GM12878 (cell line): ENCODE measurements around the gene HMGN3. TPM values are rescaled to one million over a fixed set of nuclear protein-coding genes. Genes with fewer than 3 reads are reported as not detected.

Experiments used
- ATAC-seq: fragments of 200-7000 bp; cut with Tn5 transposase; 3 replicates; pipeline ENCODE4 v1.9.1; 2020; ENCODE audit warnings: mild to moderate bottlenecking, moderate library complexity
- BruUV-seq: library from RNA; stranded (reverse); fragments of 400-500 nt; replicated peaks from 2 replicates; lab custom pipeline; 2021; lab: Mats Ljungman, UMichigan
- CTCF ChIA-PET: fragments of 300-600 bp; sonication (Branson Sonifier 250); formaldehyde crosslinking; extraction: SDS; loops from one replicate; lab custom pipeline; 2021; ENCODE audit warnings: inconsistent platforms; lab: Yijun Ruan, JAX
- POLR2A ChIA-PET: fragments of 350-600 bp; formaldehyde crosslinking; extraction: SDS; loops from one replicate; lab custom pipeline; 2021; ENCODE audit warnings: inconsistent platforms; lab: Charles Lee
- RAD21 ChIA-PET: fragments of 300-600 bp; sonication (Branson Sonifier 250); formaldehyde crosslinking; loops from one replicate; lab custom pipeline; 2023; ENCODE audit warnings: antibody characterized with exemption; ENCODE audit not compliant: unreplicated experiment; lab: Charles Lee
- SMC1A ChIA-PET: fragments of 300-600 bp; sonication (Branson Sonifier 250); formaldehyde crosslinking; loops from one replicate; lab custom pipeline; 2023; ENCODE audit not compliant: unreplicated experiment, uncharacterized antibody; lab: Charles Lee
- DNase-seq: peaks from one replicate; pipeline ENCODE4 v3.0.0-alpha.2; 2011; ENCODE audit warnings: low read depth, low spot score
- FAIRE-seq: peaks from 3 replicates; lab custom pipeline; 2011; peaks lifted over from hg19 to GRCh38; lab: Jason Lieb, UNC
- H2AFZ ChIP-seq: 2 replicates; pipeline ENCODE4 v1.6.0; 2011; ENCODE audit warnings: low read depth, low read length, control low read depth; ENCODE audit not compliant: control insufficient read depth
- H3K27ac ChIP-seq: 2 replicates; pipeline ENCODE4 v1.5.1; 2011; ENCODE audit warnings: control low read depth; ENCODE audit not compliant: control insufficient read depth, insufficient read depth
- H3K27me3 ChIP-seq, 2 experiments: replicated peaks in 1 of 2; 2 replicates each; pipeline versions ENCODE4 v1.6.0 to v1.6.1; 2011; ENCODE audit warnings: low read length in 1 of 2; ENCODE audit not compliant: control insufficient read depth in 2 of 2, insufficient read depth in 2 of 2
- H3K36me3 ChIP-seq, 2 experiments: 2 replicates each; pipeline ENCODE4 v1.5.1; 2011; ENCODE audit warnings: low read length in 1 of 2; ENCODE audit not compliant: control insufficient read depth in 2 of 2, insufficient read depth in 2 of 2
- H3K4me1 ChIP-seq: 2 replicates; pipeline ENCODE4 v1.6.1; 2011; ENCODE audit warnings: mild to moderate bottlenecking, low read length, moderate library complexity, mixed read lengths; ENCODE audit not compliant: control insufficient read depth, insufficient read depth
- H3K4me2 ChIP-seq: 2 replicates; pipeline ENCODE4 v1.6.0; 2011; ENCODE audit warnings: control low read depth; ENCODE audit not compliant: control insufficient read depth, insufficient read depth
- H3K4me3 ChIP-seq: fragments of 200-600 bp; sonication (generic); 2 replicates; pipeline ENCODE4 v1.5.1; 2016
- H3K79me2 ChIP-seq: 2 replicates; pipeline ENCODE4 v1.6.0; 2011; ENCODE audit warnings: low read length; ENCODE audit not compliant: control insufficient read depth, insufficient read depth
- H3K9ac ChIP-seq: 2 replicates; pipeline ENCODE4 v1.8.0; 2011; ENCODE audit warnings: low read length, control low read depth, mixed read lengths; ENCODE audit not compliant: control insufficient read depth, insufficient read depth
- H3K9me3 ChIP-seq: replicated peaks from 3 replicates; pipeline ENCODE4 v1.5.1; 2011; ENCODE audit warnings: mild to moderate bottlenecking, low read length; ENCODE audit not compliant: control insufficient read depth, insufficient read depth
- H4K20me1 ChIP-seq: 2 replicates; pipeline ENCODE4 v1.6.0; 2011; ENCODE audit not compliant: control insufficient read depth, insufficient read depth
- BMI1 ChIP-seq: fragments of 450-650 bp; IDR thresholded peaks from 2 replicates; pipeline ENCODE4 v1.6.1; 2016; ENCODE audit warnings: mild to moderate bottlenecking, moderate library complexity, borderline replicate concordance
- CEBPB ChIP-seq, 2 experiments: fragments of 150-350 bp in 1 of 2; IDR thresholded peaks; 2 replicates each; pipeline ENCODE4 v1.6.1; 2012 to 2014; ENCODE audit warnings: low read depth in 2 of 2, low read length in 2 of 2, borderline replicate concordance in 1 of 2, inconsistent platforms in 1 of 2
- CHD2 ChIP-seq: IDR thresholded peaks from 2 replicates; pipeline ENCODE4 v1.6.1; 2011; ENCODE audit warnings: low read depth, low read length, improper control_type of control experiment, borderline replicate concordance
- EP300 ChIP-seq, 2 experiments: fragments of 150-350 bp in 1 of 2; IDR thresholded peaks; 2 replicates each; pipeline ENCODE4 v1.6.1; 2011 to 2012; ENCODE audit warnings: low read depth in 2 of 2, low read length in 2 of 2, borderline replicate concordance in 1 of 2, improper control_type of control experiment in 1 of 2, inconsistent platforms in 1 of 2; ENCODE audit not compliant: control insufficient read depth in 1 of 2
- IRF3 ChIP-seq: fragments of 450-650 bp; IDR thresholded peaks from 2 replicates; pipeline ENCODE4 v1.6.1; 2014; ENCODE audit warnings: mild to moderate bottlenecking
- KLF5 ChIP-seq: fragments of 450-650 bp; IDR thresholded peaks from 2 replicates; pipeline ENCODE4 v1.6.1; 2014; ENCODE audit warnings: mild to moderate bottlenecking; ENCODE audit not compliant: partially characterized antibody
- NR2C1 ChIP-seq: fragments of 450-650 bp; IDR thresholded peaks from 2 replicates; pipeline ENCODE4 v1.6.1; 2017; ENCODE audit warnings: antibody characterized with exemption, mild to moderate bottlenecking, moderate library complexity
- PML ChIP-seq: IDR thresholded peaks from 2 replicates; pipeline ENCODE4 v1.6.1; 2012; ENCODE audit warnings: low read length, inconsistent platforms
- POLR2AphosphoS2 ChIP-seq: IDR thresholded peaks from 2 replicates; pipeline ENCODE4 v1.6.1; 2011; ENCODE audit warnings: low read depth, mild to moderate bottlenecking, low read length, improper control_type of control experiment, moderate library complexity
- WRNIP1 ChIP-seq: IDR thresholded peaks from 2 replicates; pipeline ENCODE4 v1.6.1; 2011; ENCODE audit warnings: low read depth, low read length, improper control_type of control experiment, borderline replicate concordance
- ZNF274 ChIP-seq: IDR thresholded peaks from one replicate; pipeline ENCODE4 v1.8.0; 2011; ENCODE audit not compliant: insufficient read length, insufficient read depth
- ZSCAN29 ChIP-seq: fragments of 450-650 bp; IDR thresholded peaks from 2 replicates; pipeline ENCODE4 v1.6.1; 2017; ENCODE audit warnings: mild to moderate bottlenecking, moderate library complexity
- WGBS: methylation state at CpG from one replicate; pipeline ENCODE4 v1.1.6; 2016; ENCODE audit warnings: low lambda C conversion rate; ENCODE audit not compliant: insufficient replicate concordance, insufficient coverage; ENCODE audit errors: missing lambda C conversion rate; 5-methylcytosine and 5-hydroxymethylcytosine counted together
- in situ Hi-C: fragments of 300-500 bp; cut with MboI; formaldehyde crosslinking; loops from 9 replicates; pipeline ENCODE4 v1.14.3; 2018; ENCODE audit warnings: mixed read lengths
- intact Hi-C: fragments of 100-400 bp; cut with micrococcal nuclease; formaldehyde crosslinking; loops from one replicate; pipeline ENCODE4 v1.14.2; 2022; ENCODE audit not compliant: unreplicated experiment
- polyA plus RNA-seq, 11 experiments: library from polyadenylated mRNA; depleted of rRNA in 4 of 11; unstranded in 6 of 11; stranded (reverse) in 5 of 11; fragments of >200 nt; fragmentation: Nextera tagmentation in 4 of 11; fragmentation: Illumina TruSeq in 1 of 11; extraction: Ambion mirVana in 4 of 11; extraction: Trizol in 1 of 11; gene quantifications; 1 replicate in 1 of 11; 2 replicates in 10 of 11; pipeline versions ENCODE4 v1.2.1 to v1.2.3, GENCODE V29; 2011 to 2016; ENCODE audit warnings: inconsistent platforms in 2 of 11, missing spikeins in 2 of 11, low read depth in 1 of 11
- total RNA-seq, 4 experiments: library from RNA; depleted of rRNA in 3 of 4; stranded (reverse); fragments of >200 nt in 3 of 4; fragmentation: Illumina TruSeq in 1 of 4; extraction: Trizol in 1 of 4; gene quantifications; 2 replicates each; pipeline versions ENCODE4 v1.2.1 to v1.2.3, GENCODE V29; 2013 to 2021
- TF ChIP-seq, protein P1 (sequence below): IDR thresholded peaks from 2 replicates; pipeline ENCODE4 v1.6.1; 2011; ENCODE audit warnings: borderline replicate concordance, low read depth, mild to moderate bottlenecking, moderate library complexity, low read length; ENCODE audit not compliant: insufficient read depth, poor library complexity, severe bottlenecking

HMGN3 gene
- total and polyA plus RNA-seq, 10 of the 15 experiments (the other 5 are each of a cell fraction or from before 2014, with no cell fraction given), result 115 to 496 (median 262) TPM

GRCh38 chr6:79184641-79185040 lies 49.8 kb downstream of the HMGN3 start:
- intact Hi-C loops (no loop called here), in situ Hi-C loops (no loop called here)
- H3K9me3 ChIP-seq, result no peaks in the 10 kb centered on the region
- DNase-seq, result no peak
- H3K9ac ChIP-seq, result no peak overlapping the region
- H3K27me3 ChIP-seq, result no peaks in the 10 kb centered on the region
- no peak for FAIRE-seq
- ChIA-PET RAD21 (no interaction called here), SMC1A (no interaction called here), CTCF (no interaction called here), POLR2A (no interaction called here)
- H3K79me2 ChIP-seq, result no peaks in the 10 kb centered on the region
- no peaks in the 10 kb centered on the region for H3K36me3 ChIP-seq
- no peak overlapping the region for H3K4me3 ChIP-seq
- ATAC-seq, result no peak
- WGBS, result 31% methylated on average over 3 of the region's 3 CpGs
- H2AFZ ChIP-seq, result no peak overlapping the region
- no peak for TF ChIP-seq ZSCAN29
- no peak for TF ChIP-seq CHD2
- BruUV-seq, result no TSS peak
- H3K4me2 ChIP-seq, result no peak overlapping the region
- H3K4me1 ChIP-seq, result no peaks in the 10 kb centered on the region
- H3K27ac ChIP-seq, result no peak overlapping the region
- no peaks in the 10 kb centered on the region for H4K20me1 ChIP-seq

DNA sequence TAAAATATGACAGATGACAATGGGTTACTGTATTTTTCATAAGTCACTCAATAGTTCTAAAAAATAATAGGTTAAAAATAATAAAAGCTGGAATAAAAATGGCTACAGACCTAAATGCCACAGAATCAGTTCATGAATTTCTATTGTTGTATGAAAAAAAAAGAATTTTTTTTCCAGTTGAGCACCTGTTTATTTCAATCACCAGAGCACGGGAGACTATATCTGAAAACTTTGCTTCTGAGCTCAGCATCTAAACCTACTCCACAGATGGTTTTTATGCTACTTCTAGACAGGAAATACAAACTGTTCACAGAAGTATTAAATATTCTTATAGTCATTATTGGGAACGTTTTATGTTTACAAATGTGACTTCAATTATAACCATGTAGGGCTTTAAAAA lies 50.4 kb downstream of the HMGN3 start:
- Histone ChIP-seq H3K36me3 (no peaks in the 10 kb centered on the region), H2AFZ (no peak overlapping the region), H3K4me2 (no peak overlapping the region), H4K20me1 (no peaks in the 10 kb centered on the region), H3K4me3 (no peak overlapping the region), H3K4me1 (no peaks in the 10 kb centered on the region), H3K27me3 (no peaks in the 10 kb centered on the region), H3K79me2 (no peaks in the 10 kb centered on the region), H3K9ac (no peak overlapping the region), H3K27ac (no peak overlapping the region), H3K9me3 (no peaks in the 10 kb centered on the region)
- FAIRE-seq (no peak), DNase-seq (no peak), ATAC-seq (no peak)
- BruUV-seq, result no TSS peak
- WGBS, result 0% methylated on average over 2 of the region's 2 CpGs
- in situ Hi-C loops, result no loop called here
- RAD21 ChIA-PET, result no interaction called here
- POLR2A ChIA-PET, result no interaction called here
- SMC1A ChIA-PET, result interaction anchor here (0.8 to 1.7 kb wide), 2 partner anchors 11 to 71 kb away, joined by 3 to 4 read pairs; no protein-coding TSS in a partner anchor
- intact Hi-C loops, result no loop called here
- CTCF ChIA-PET, result interaction anchor here (0.6 kb wide), 1 partner anchor 1318 kb away, joined by 3 read pairs; no protein-coding TSS in a partner anchor
- TF ChIP-seq NR2C1 (no peak), POLR2AphosphoS2 (no peak), EP300 (IDR thresholded peaks at IDR 0.05; ENCODE audit: borderline replicate concordance in 1 of 2, control insufficient read depth in 1 of 2, low read depth in 2 of 2, low read length in 2 of 2) (no peak), KLF5 (no peak), BMI1 (no peak), PML (no peak), ZNF274 (no peak), IRF3 (no peak), WRNIP1 (no peak), CEBPB (IDR thresholded peaks at IDR 0.05; ENCODE audit: borderline replicate concordance in 1 of 2, low read depth in 2 of 2, low read length in 2 of 2) (no peak)
- TF ChIP-seq, protein P1, sequence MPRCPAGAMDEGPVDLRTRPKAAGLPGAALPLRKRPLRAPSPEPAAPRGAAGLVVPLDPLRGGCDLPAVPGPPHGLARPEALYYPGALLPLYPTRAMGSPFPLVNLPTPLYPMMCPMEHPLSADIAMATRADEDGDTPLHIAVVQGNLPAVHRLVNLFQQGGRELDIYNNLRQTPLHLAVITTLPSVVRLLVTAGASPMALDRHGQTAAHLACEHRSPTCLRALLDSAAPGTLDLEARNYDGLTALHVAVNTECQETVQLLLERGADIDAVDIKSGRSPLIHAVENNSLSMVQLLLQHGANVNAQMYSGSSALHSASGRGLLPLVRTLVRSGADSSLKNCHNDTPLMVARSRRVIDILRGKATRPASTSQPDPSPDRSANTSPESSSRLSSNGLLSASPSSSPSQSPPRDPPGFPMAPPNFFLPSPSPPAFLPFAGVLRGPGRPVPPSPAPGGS, result no peak
